A673 (cell line): ENCODE results near the gene STRAP.

Experiments used
- CTCF ChIP-seq: fragments of 300-800, 200-600 bp; sonication (generic); conservative IDR thresholded peaks from 2 replicates; pipeline ENCODE4 v1.5.1; 2017; ENCODE audit warnings: low read depth, mild to moderate bottlenecking, antibody characterized with exemption, low read length, moderate library complexity, mixed read lengths
- EZH2 ChIP-seq: fragments of 200-600 bp; sonication (generic); IDR thresholded peaks from 2 replicates; pipeline ENCODE4 v1.6.1; 2017; ENCODE audit warnings: borderline replicate concordance, low read depth, mild to moderate bottlenecking, mixed read lengths, antibody characterized with exemption, low read length; ENCODE audit not compliant: poor library complexity, severe bottlenecking

- TF ChIP-seq CTCF = no peak
- no peak for TF ChIP-seq EZH2
Measured at GRCh38 chr12:15875863-15876262, 6.3 kb upstream of the STRAP start.
